Melanocyte of skin (primary cell): Measurements from ENCODE around the gene SERPINC1. TPM values are rescaled to one million over a fixed set of nuclear protein-coding genes. Genes with fewer than 3 reads are reported as not detected.

Experiments
- small RNA-seq, 2 donors: library from RNA; depleted of rRNA; stranded (forward); fragments of <200 nt; gene quantifications; one replicate each; pipeline ENCODE3, GENCODE V24; 2012
- total RNA-seq, 2 donors: library from RNA; depleted of rRNA; stranded (reverse); fragments of >200 nt; gene quantifications; 2 replicates each; pipeline ENCODE4 v1.2.3, GENCODE V29; 2012

Gene SERPINC1
- total RNA-seq: under 1 TPM in 1 of 2 donors, not detected in 1; 0.33 TPM

GRCh38 chr1:173917149-173917548 is at the start of gene SERPINC1:
Gene SERPINC1 (minus strand): TSS chr1:173917327. CDS start chr1:173917259, 68 bp downstream.

GRCh38 chr1:173868266-173869020 is 48.7 kb downstream of the SERPINC1 start, which contains the start of gene ZBTB37:
Gene ZBTB37 (plus strand): TSS chr1:173868380. CDS start chr1:173870226, 1,846 bp downstream.

GRCh38 chr1:173867753-173868265 is 49.3 kb downstream of the SERPINC1 start, which contains the start of gene GAS5:
Gene GAS5 (minus strand): TSS chr1:173867989.

Small RNAs within 50 kb of the gene (small RNA-seq; reads per million reads assigned to genes)
- 0.09 to 0.29 reads per million in 2 donors for gene RNA5SP67

Other genes with a start within 250 kb of the SERPINC1 start
- under 1 TPM; 0.33 to 0.34 TPM for gene ANKRD45, start 247.5 kb downstream of the SERPINC1 start, total RNA-seq
- 10 to 100 TPM; 15.0 to 17.2 TPM for gene KLHL20, start 202.3 kb downstream of the SERPINC1 start, total RNA-seq
- 10 to 100 TPM; 19.6 to 38.0 TPM for gene DARS2, start 92.7 kb downstream of the SERPINC1 start, total RNA-seq
- gene CENPL, start 92.4 kb downstream of the SERPINC1 start, total RNA-seq: 10 to 100 TPM; 11.0 to 23.0 TPM
- 100 to 1,000 TPM; 171 to 330 TPM for gene GAS5, start 49.3 kb downstream of the SERPINC1 start, total RNA-seq
- 1 to 10 TPM; 7.0 to 10.0 TPM for gene ZBTB37, start 48.9 kb downstream of the SERPINC1 start, total RNA-seq
- 10 to 100 TPM; 22.0 to 31.0 TPM for gene RC3H1, start 105.0 kb upstream of the SERPINC1 start, total RNA-seq
- 10 to 100 TPM; 18.0 to 21.0 TPM for gene RABGAP1L, start 242.2 kb upstream of the SERPINC1 start, total RNA-seq